ENCODE measurements around the gene DENND4C.

Gene DENND4C

GRCh38 chr9:19420877-19421276 lies 190.4 kb downstream of the DENND4C start:
- DNase-seq = no peak
